Esophagus muscularis mucosa (tissue), 4 donors: ENCODE data around the gene UPB1.

Source experiments
- EP300 ChIP-seq: sonication (generic); formaldehyde crosslinking; IDR thresholded peaks from one replicate; pipeline ENCODE4 v1.6.1; 2017; ENCODE audit warnings: antibody characterized with exemption
- POLR2A ChIP-seq: fragments of 450-650 bp; IDR thresholded peaks from one replicate; pipeline ENCODE4 v1.6.1; 2017; ENCODE audit warnings: antibody characterized with exemption, moderate library complexity, mild to moderate bottlenecking, low read depth
- TF ChIP-seq, protein P1 (sequence below), 3 experiments: fragments of 200-600 bp in 2 of 3; fragments of 450-650 bp in 1 of 3; sonication (generic) in 2 of 3; IDR thresholded peaks; one replicate each; pipeline ENCODE4 v1.5.1; 2017 to 2019; ENCODE audit warnings: antibody characterized with exemption in 3 of 3, mild to moderate bottlenecking in 2 of 3, moderate library complexity in 1 of 3

DNA sequence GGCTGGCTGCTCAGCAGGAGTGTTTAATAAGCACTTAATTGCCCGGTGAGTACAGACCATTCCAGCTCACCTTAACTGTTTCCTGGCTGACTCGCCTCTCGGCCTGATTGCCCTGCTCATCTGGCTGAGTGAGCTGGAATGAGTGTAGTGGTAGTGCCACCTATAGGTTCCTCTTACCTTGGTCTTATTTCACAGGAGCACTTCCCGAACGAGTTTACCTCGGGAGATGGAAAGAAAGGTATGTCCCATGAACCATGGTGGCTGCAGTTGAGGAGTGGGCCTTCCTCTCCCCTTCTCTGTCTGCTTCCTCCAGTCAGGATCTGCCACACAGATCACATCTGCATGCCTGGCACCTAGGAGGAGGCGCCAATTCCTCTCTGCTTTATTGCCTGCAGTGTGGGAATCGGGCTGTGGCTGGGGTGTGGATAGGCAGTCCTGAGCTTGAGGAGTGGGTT, 26.7 kb downstream of the UPB1 start:
- TF ChIP-seq, protein P1, sequence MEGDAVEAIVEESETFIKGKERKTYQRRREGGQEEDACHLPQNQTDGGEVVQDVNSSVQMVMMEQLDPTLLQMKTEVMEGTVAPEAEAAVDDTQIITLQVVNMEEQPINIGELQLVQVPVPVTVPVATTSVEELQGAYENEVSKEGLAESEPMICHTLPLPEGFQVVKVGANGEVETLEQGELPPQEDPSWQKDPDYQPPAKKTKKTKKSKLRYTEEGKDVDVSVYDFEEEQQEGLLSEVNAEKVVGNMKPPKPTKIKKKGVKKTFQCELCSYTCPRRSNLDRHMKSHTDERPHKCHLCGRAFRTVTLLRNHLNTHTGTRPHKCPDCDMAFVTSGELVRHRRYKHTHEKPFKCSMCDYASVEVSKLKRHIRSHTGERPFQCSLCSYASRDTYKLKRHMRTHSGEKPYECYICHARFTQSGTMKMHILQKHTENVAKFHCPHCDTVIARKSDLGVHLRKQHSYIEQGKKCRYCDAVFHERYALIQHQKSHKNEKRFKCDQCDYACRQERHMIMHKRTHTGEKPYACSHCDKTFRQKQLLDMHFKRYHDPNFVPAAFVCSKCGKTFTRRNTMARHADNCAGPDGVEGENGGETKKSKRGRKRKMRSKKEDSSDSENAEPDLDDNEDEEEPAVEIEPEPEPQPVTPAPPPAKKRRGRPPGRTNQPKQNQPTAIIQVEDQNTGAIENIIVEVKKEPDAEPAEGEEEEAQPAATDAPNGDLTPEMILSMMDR (IDR thresholded peaks at IDR 0.05): peak; percentile 21 to 39 (median 25)
- TF ChIP-seq EP300 (no peak), POLR2A (no peak)
